SIG-M5 treated with dmso at 0.1 percent for 504 hours (cell line): ENCODE measurements around the gene TBC1D22A.
A peak's percentile ranks its signal among the peaks of the same experiment; 100 is the strongest.
"Not testable (repeated sequence)": the region's sequence is repeated elsewhere in the genome, so short reads cannot be mapped to it uniquely, and the experiment has no call there.

ENCODE experiments used
- DNase-seq: peaks from one replicate; lab custom pipeline; 2025; ENCODE audit not compliant: unreplicated experiment; lab: John Stamatoyannopoulos, UW

TBC1D22A gene

DNA sequence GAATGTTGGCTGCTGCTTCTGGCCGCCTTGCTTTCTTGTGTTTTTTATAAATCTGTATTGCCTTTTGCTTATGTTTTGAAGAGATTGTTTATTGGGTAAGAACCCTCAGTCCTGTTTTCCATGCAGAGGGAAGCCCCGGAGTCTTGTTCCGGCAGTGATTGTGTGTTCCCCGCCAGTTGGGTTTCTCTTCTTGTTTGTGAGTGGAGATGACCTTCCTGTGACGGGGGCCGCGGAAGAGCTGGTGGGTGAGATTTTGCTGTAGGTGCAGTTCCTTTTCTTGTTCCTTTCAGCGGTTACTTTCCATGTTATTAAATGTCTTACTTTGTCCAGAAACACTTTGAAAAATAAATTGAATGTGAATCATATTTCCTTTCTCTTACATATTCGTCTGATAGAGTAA lies 8.3 kb downstream of the TBC1D22A start:
- no peak for DNase-seq

GRCh38 chr22:46773076-46773475 lies 10.6 kb downstream of the TBC1D22A start:
- DNase-seq, result no peak

DNA sequence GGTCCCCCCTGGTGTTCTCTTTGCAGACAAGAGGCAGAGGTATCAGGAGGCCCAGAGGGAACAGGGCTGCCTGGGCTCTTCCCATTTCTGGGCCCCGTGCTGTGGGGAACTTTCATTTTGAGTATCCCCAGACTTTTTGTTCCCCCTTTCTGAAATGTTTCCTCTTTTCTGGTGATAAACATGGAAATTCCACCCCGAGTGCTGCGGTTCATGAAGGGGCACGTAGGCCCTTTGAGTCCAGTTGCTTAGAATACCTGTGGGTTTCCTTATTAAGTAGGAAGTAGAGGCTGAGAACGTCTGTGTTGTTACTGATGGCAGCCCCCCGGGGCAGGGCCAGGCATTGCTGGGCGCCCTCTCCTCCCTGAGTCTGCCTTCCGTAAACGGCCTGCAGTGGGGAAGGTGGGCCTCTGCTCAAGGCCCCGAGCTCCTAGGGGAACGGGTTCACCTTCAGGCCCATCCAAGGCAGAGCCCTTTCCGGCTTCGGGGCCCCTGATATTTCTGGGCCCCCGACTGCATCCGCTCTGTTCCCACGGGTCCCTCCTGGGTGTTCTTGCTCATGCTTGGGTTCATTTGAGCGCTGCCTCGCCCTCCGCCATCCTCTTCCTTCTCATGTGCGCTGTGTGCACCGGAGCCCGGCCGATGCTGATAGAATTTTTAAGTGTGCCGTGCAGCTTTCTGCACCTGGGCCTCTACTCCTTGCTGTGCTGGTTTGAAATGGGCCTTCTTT lies 12.0 kb downstream of the TBC1D22A start:
- peak; percentile 95 for DNase-seq

GRCh38 chr22:46774980-46775849 lies 12.8 kb downstream of the TBC1D22A start:
- no peak for DNase-seq

- no peak for DNase-seq
Observed at GRCh38 chr22:46775850-46776826, 13.7 kb downstream of the TBC1D22A start.

DNA sequence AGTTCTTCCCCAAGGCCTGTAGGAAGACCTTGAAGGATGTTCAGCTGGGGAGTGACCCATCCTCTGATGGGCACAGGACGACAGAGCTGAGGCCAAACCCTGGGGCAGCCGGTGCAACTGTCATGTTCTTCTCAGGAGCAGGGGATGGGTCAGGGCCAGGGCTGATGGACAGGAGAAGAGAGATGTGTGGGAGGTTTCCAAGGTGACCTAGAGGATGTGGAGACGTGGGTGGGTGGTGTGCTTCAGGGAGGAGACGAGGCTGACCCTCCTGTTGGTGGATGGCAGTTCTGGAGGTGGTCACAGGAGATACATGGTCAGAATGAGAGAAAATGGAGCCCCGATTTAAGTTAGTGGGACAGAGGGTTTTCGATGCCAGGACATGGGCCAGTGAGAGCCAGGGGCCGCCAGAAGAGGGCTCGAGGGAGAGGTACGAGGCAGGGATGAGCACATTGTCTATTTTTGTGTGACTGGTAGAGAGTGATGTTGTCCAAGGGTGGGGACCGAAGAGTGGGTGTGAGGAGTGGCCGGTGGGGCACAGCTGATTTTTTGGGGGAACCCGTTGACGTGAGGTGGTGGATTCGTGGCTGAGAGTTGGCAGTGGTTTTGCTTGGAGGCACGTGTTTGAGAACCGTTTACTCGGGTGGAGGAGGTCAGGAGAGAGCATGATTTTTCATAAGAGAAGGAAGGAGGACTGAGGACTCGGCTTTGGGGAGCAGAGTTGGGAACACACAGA lies 14.6 kb downstream of the TBC1D22A start:
- no peak for DNase-seq

- no peak for DNase-seq
Observed at GRCh38 chr22:46777609-46777970, 15.1 kb downstream of the TBC1D22A start.

DNA sequence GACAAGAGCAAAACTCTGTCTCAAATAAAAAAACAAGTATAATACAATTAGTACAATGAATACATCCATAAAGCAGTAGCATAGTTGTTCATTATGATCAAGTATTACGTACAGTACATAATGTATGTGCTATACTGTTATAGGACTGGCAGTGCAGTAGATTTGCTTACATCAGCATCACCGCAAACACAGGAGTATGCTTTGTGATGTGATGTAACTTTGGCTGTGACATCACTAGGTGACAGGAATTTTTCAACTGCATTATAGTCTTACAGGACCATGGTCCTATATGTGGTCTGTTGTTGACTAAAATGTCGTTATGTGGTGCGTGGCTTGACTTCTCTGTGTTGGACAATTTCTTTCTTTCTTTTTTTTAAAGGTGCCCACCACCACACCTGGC lies 16.6 kb downstream of the TBC1D22A start:
- no peak for DNase-seq

DNA sequence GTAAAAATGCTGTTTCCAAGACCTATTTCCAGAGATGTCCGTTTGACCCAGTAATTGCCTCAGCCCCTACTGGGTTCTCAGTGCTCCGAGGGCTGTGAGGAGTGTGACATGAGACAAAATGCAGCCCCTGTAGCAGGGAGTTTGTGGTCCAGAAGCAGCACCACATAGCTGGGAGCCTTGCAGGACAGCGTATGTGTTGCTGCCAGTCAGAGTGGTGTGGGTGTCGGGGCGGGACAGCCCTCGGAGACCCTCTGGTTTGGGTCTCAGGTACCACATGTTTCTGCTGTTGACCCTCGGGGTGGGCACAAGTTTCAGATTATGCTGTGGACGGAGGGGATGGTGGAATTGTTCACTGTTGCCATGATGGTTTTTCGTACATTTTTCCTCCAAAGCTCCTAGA lies 17.2 kb downstream of the TBC1D22A start:
- DNase-seq, result no peak

GRCh38 chr22:46780453-46780852 lies 18.0 kb downstream of the TBC1D22A start:
- no peak for DNase-seq

DNA sequence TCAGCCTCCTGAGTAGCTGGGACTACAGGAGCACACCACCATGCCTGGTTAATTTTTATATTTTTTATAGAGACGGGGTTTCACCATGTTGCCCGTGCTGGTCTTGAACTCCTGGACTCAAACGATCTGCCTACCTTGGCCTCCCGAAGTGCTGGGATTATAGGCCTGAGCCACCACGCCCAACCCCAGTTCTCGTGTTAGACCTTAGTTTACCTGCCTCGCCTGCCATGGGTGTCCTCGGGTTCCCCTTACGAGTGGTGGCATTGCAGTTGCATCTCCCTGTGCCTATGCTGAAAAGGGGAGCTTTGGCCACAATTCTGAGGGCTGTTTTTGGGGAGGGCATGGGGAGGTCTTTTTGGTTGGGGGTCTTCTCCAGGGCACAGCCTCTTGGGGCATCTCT lies 18.8 kb downstream of the TBC1D22A start:
- no peak for DNase-seq

DNA sequence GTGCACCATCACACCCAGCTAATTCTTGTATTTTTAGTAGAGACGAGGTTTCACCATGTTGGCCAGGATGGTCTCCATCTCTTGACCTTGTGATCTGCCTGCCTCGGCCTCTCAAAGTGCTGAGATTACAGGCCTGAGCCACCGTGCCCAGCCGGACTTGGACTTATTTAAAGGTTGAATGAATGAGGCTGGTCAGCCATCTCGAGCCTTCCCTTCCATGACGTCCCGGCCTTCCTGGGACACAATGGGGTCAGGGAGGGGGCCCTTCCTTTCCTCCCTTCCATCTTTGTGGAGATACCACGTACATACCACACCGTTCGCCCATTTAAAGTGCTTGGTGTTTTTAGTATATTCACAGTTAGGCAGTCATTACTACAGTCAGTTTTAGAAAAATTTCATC lies 19.8 kb downstream of the TBC1D22A start:
- not testable (repeated sequence) for DNase-seq

GRCh38 chr22:46783721-46784120 lies 21.3 kb downstream of the TBC1D22A start:
- DNase-seq, result peak; percentile 9

- DNase-seq, result no peak
Observed at GRCh38 chr22:46788441-46789172, 26.2 kb downstream of the TBC1D22A start.

DNA sequence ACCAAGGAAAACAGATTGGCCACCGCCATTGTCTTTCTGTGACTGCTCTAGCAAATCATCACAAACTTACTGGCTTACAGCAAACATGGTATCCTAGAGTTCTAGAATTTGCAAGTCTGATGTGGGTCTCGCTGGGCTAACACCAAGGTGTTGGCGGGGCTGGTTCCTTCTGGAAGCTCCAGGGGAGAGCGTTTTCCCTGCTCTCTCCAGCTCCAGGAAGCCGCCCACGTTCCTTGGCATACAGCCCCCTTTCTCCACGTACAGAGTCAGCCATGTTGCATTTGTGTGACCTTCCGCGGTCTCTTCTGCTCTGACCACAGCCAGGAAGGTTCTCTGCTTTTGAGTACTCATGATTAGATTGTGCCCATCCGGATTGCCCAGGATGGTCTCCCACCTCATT lies 27.5 kb downstream of the TBC1D22A start:
- no peak for DNase-seq

GRCh38 chr22:46791201-46791731 lies 28.8 kb downstream of the TBC1D22A start:
- DNase-seq, result peak; percentile 53

DNA sequence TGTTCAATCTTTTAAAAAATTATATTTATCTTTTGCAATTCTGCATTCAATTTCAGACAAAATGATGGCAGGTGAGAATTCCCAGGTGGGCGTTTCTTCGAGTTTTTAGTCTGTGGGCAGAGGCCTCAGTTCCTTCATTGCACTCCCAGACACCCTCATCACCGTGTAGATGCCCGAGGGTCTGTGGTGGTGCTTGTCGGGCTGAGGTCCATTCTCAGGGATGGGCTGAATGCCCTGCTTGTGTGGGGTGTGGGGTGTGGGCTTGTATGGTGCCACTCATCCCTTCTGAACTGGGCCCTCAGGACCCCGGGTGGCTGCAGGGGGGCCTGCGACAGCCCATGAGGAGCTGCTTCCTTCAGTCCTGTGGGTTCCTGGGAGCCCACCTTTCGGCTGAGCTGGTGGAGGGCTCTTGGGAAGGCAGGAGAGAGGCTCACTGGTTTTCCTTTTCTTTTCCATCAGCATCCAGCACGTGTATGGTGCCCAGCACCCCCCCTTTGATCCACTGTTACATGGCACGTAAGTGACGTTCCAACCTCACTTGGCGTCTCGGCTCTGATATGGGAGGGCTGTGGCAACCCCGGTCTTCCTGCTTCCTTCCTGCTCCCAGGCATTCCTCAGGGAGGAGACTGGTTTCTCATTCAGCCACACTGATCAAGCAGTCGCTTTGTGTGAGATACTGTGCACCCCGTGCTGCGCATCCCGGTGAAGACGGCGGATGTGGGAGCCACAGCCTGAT lies 29.8 kb downstream of the TBC1D22A start:
- DNase-seq, result no peak

DNA sequence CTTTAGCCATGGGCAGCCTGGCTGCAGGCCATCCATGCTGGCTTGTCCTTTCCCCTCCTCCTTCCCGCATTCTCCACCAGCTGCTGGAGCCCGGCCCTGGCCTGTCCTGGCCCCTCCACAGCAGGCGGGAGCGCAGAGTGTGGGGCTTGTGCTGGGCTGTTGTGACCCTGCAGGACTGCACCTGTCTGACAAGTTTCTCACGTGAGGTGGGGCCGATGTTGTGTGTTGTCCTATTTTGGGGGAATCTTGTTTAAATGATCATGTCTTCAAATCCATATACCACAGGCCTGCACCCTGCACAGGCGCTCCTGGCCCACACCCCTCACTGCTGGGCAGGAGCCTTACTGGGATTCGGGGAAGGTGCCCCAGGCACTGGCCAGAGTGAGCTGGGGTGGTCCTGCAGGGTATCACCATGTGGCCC lies 30.4 kb downstream of the TBC1D22A start:
- DNase-seq, result no peak

DNA sequence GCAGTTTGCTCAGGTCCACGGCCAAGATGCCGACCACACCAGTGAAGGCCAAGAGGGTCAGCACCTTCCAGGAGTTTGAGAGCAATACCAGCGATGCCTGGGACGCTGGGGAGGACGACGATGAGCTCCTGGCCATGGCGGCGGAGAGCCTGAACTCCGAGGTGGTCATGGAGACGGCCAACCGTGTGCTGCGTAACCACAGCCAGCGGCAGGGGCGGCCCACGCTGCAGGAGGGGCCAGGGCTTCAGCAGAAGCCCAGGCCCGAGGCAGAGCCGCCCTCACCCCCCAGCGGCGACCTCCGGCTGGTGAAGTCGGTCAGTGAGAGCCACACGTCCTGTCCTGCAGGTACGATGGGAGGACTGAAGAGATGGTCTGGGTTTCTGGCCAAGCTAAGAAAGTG lies 31.0 kb downstream of the TBC1D22A start:
- DNase-seq, result no peak
